DLD1 (cell line): ENCODE measurements around the gene CNNM1.

Source experiments
- in situ Hi-C: cut with HindIII; loops from 2 replicates; pipeline ENCODE4 v1.10.0; 2017; ENCODE audit warnings: low sequenced_read_pairs

Gene CNNM1

DNA sequence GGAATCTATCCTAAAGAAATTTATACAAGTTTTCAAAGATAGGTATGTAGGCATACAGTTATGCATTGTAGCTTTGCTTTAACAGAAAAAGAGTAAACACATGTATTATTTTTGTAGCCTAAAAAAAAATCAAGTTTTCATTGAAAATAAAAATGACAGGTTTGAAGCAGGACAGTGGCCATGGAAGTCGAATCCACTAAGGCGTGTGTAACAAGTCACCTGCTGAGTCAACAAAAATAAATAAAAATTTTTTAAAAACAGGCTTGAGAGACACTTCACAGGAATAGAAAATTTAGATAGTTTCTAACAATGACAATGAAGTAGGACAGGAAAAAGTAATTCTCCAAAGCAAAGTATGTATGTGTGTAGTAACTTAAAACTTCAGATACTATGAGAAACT, 109.7 kb downstream of the CNNM1 start:
- in situ Hi-C loops, result loop anchor here (25.0 kb wide), 1 partner anchor 173 kb away; the partner anchor contains the start of gene SLC25A28

DNA sequence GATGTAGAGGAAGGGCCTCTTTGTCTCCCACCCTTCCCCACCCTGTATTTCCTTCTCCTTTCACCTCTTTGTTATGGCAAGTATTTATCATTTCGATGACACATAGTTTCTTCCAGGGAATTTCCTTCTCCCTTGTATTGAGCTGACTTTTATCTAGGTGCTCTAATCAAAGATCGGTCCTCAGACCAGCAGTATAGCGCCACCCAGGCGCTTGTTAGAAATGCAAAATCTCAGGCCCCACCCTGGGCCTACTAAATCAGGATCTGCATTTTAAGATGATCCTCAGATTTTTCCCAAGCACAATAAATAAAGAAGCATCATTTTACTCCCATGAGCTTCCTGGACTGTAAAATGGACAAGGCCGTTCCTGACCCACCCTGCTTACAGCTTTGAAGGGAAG, 113.2 kb downstream of the CNNM1 start:
- in situ Hi-C loops, result loop anchor here (25.0 kb wide), 1 partner anchor 170 kb away; the partner anchor contains the start of gene SLC25A28

DNA sequence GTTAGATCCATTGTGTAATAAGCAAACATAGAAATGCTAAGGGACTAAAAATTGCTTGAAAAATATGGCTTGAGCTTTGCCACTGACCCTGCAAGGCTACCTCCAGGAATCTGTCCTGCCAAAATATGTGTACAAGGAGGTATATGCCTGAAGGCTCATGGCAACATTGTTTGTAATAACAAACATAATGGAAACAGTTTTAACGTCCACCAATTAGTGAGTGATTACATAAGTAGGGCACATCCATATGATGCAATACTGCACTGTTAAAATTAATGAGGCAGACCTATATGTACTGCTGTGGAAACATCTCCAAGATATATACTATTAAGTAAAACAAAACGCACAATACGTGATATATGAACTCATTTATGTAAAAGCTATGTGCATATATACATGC, 114.3 kb downstream of the CNNM1 start:
- in situ Hi-C loops, result loop anchor here (25.0 kb wide), 1 partner anchor 169 kb away; the partner anchor contains the start of gene SLC25A28
